ENCODE measurements around the gene AMOT. TPM values are rescaled to one million over a fixed set of nuclear protein-coding genes. Genes with fewer than 3 reads are reported as not detected.

Gene AMOT
- total and polyA plus RNA-seq, 10 of the 15 experiments (the other 5 are each of a cell fraction or from before 2014, with no cell fraction given): 0.92 to 14.5 (median 2.9) TPM

DNA sequence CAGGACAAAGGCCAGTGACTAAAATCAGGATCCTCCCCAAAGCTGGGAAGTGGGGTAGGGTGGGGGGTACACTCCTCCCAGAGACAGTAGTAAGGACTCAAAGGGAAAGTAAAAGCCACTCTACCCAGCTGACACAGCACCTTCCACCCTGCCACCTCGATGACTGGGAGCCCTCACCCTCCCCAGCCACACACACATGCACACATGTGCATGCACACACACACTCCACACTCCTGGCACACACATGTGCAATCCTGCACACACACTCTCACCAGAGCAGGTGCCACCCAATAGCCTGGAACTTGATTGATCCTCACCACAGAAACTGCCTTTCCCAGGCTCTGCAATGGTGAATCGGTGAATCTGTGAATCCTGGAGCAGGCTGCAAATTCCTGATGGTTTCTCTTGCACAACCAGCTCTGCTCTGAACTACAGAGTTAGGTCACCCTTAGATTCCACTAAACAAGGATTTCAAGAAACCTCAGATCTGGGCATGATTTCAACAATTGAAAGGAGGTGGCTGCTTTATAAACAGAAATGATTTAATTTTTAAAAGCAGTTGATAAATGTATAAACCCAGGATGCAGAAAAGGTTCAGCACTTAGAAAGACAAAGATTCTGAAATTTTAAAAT lies 21.5 kb downstream of the AMOT start:
- POLR2A ChIA-PET: interaction anchor here (1.4 kb wide), 1 partner anchor 13 kb away, joined by 4 read pairs; no protein-coding TSS in a partner anchor
- intact Hi-C loops (cut with micrococcal nuclease; ENCODE audit: unreplicated experiment) (no loop called here), in situ Hi-C loops (cut with MboI) (no loop called here)
- no TSS peak for BruUV-seq (replicated peaks)
- Histone ChIP-seq H3K4me1 (ENCODE audit: control insufficient read depth, insufficient read depth, low read length) (no peaks in the 10 kb centered on the region), H3K4me2 (ENCODE audit: control insufficient read depth, insufficient read depth) (no peak overlapping the region), H3K27ac (ENCODE audit: control insufficient read depth, insufficient read depth) (no peak overlapping the region), H4K20me1 (ENCODE audit: control insufficient read depth, insufficient read depth) (no peaks in the 10 kb centered on the region), H3K4me3 (no peak overlapping the region), H3K36me3 (ENCODE audit: control insufficient read depth in 2 of 2, insufficient read depth in 2 of 2, low read length in 1 of 2) (no peaks in the 10 kb centered on the region), H3K9me3 (replicated peaks; ENCODE audit: control insufficient read depth, insufficient read depth, low read length) (no peaks in the 10 kb centered on the region; the same call in 2 of the 3 replicates), H2AFZ (ENCODE audit: control insufficient read depth, low read depth, low read length) (no peak overlapping the region), H3K27me3 (replicated peaks in 1 of 2; ENCODE audit: control insufficient read depth in 2 of 2, insufficient read depth in 2 of 2, low read length in 1 of 2) (no peaks in the 10 kb centered on the region), H3K79me2 (ENCODE audit: control insufficient read depth, insufficient read depth, low read length) (no peaks in the 10 kb centered on the region), H3K9ac (ENCODE audit: control insufficient read depth, insufficient read depth, low read length) (no peak overlapping the region)
- CTCF ChIA-PET: no interaction called here
- SMC1A ChIA-PET (ENCODE audit: uncharacterized antibody, unreplicated experiment): no interaction called here
- WGBS (ENCODE audit: insufficient coverage, insufficient replicate concordance, low lambda C conversion rate, missing lambda C conversion rate): 0% methylated on average over 2 of the region's 2 CpGs
- RAD21 ChIA-PET (ENCODE audit: unreplicated experiment): no interaction called here
- DNase-seq (ENCODE audit: low read depth, low spot score) (no peak), FAIRE-seq (no peak), ATAC-seq (no peak; the same call in 2 of the 3 replicates)
- TF ChIP-seq, protein P1, sequence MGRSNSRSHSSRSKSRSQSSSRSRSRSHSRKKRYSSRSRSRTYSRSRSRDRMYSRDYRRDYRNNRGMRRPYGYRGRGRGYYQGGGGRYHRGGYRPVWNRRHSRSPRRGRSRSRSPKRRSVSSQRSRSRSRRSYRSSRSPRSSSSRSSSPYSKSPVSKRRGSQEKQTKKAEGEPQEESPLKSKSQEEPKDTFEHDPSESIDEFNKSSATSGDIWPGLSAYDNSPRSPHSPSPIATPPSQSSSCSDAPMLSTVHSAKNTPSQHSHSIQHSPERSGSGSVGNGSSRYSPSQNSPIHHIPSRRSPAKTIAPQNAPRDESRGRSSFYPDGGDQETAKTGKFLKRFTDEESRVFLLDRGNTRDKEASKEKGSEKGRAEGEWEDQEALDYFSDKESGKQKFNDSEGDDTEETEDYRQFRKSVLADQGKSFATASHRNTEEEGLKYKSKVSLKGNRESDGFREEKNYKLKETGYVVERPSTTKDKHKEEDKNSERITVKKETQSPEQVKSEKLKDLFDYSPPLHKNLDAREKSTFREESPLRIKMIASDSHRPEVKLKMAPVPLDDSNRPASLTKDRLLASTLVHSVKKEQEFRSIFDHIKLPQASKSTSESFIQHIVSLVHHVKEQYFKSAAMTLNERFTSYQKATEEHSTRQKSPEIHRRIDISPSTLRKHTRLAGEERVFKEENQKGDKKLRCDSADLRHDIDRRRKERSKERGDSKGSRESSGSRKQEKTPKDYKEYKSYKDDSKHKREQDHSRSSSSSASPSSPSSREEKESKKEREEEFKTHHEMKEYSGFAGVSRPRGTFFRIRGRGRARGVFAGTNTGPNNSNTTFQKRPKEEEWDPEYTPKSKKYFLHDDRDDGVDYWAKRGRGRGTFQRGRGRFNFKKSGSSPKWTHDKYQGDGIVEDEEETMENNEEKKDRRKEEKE (IDR thresholded peaks at IDR 0.05): no peak
- TF ChIP-seq PAX5 (IDR thresholded peaks at IDR 0.05; ENCODE audit: borderline replicate concordance, low read depth, low read length) (no peak), IKZF2 (IDR thresholded peaks at IDR 0.05) (no peak), SP1 (IDR thresholded peaks at IDR 0.05; ENCODE audit: low read depth, low read length) (no peak), SMAD5 (IDR thresholded peaks at IDR 0.05; ENCODE audit: low read depth) (no peak), ZBED1 (IDR thresholded peaks at IDR 0.05; ENCODE audit: borderline replicate concordance) (no peak), CREB1 (IDR thresholded peaks at IDR 0.05; ENCODE audit: low read depth) (no peak)
- TF ChIP-seq, protein P2, sequence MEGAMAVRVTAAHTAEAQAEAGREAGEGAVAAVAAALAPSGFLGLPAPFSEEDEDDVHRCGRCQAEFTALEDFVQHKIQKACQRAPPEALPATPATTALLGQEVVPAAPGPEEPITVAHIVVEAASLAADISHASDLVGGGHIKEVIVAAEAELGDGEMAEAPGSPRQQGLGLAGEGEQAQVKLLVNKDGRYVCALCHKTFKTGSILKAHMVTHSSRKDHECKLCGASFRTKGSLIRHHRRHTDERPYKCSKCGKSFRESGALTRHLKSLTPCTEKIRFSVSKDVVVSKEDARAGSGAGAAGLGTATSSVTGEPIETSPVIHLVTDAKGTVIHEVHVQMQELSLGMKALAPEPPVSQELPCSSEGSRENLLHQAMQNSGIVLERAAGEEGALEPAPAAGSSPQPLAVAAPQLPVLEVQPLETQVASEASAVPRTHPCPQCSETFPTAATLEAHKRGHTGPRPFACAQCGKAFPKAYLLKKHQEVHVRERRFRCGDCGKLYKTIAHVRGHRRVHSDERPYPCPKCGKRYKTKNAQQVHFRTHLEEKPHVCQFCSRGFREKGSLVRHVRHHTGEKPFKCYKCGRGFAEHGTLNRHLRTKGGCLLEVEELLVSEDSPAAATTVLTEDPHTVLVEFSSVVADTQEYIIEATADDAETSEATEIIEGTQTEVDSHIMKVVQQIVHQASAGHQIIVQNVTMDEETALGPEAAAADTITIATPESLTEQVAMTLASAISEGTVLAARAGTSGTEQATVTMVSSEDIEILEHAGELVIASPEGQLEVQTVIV (IDR thresholded peaks at IDR 0.05; ENCODE audit: borderline replicate concordance, partially characterized antibody): no peak
- TF ChIP-seq, protein P3, sequence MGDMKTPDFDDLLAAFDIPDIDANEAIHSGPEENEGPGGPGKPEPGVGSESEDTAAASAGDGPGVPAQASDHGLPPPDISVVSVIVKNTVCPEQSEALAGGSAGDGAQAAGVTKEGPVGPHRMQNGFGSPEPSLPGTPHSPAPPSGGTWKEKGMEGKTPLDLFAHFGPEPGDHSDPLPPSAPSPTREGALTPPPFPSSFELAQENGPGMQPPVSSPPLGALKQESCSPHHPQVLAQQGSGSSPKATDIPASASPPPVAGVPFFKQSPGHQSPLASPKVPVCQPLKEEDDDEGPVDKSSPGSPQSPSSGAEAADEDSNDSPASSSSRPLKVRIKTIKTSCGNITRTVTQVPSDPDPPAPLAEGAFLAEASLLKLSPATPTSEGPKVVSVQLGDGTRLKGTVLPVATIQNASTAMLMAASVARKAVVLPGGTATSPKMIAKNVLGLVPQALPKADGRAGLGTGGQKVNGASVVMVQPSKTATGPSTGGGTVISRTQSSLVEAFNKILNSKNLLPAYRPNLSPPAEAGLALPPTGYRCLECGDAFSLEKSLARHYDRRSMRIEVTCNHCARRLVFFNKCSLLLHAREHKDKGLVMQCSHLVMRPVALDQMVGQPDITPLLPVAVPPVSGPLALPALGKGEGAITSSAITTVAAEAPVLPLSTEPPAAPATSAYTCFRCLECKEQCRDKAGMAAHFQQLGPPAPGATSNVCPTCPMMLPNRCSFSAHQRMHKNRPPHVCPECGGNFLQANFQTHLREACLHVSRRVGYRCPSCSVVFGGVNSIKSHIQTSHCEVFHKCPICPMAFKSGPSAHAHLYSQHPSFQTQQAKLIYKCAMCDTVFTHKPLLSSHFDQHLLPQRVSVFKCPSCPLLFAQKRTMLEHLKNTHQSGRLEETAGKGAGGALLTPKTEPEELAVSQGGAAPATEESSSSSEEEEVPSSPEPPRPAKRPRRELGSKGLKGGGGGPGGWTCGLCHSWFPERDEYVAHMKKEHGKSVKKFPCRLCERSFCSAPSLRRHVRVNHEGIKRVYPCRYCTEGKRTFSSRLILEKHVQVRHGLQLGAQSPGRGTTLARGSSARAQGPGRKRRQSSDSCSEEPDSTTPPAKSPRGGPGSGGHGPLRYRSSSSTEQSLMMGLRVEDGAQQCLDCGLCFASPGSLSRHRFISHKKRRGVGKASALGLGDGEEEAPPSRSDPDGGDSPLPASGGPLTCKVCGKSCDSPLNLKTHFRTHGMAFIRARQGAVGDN (IDR thresholded peaks at IDR 0.05): no peak
- TF ChIP-seq, protein P4, sequence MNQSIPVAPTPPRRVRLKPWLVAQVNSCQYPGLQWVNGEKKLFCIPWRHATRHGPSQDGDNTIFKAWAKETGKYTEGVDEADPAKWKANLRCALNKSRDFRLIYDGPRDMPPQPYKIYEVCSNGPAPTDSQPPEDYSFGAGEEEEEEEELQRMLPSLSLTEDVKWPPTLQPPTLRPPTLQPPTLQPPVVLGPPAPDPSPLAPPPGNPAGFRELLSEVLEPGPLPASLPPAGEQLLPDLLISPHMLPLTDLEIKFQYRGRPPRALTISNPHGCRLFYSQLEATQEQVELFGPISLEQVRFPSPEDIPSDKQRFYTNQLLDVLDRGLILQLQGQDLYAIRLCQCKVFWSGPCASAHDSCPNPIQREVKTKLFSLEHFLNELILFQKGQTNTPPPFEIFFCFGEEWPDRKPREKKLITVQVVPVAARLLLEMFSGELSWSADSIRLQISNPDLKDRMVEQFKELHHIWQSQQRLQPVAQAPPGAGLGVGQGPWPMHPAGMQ (IDR thresholded peaks at IDR 0.05; ENCODE audit: borderline replicate concordance): no peak
- TF ChIP-seq, protein P5, sequence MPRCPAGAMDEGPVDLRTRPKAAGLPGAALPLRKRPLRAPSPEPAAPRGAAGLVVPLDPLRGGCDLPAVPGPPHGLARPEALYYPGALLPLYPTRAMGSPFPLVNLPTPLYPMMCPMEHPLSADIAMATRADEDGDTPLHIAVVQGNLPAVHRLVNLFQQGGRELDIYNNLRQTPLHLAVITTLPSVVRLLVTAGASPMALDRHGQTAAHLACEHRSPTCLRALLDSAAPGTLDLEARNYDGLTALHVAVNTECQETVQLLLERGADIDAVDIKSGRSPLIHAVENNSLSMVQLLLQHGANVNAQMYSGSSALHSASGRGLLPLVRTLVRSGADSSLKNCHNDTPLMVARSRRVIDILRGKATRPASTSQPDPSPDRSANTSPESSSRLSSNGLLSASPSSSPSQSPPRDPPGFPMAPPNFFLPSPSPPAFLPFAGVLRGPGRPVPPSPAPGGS (IDR thresholded peaks at IDR 0.05; ENCODE audit: borderline replicate concordance, insufficient read depth, low read depth, low read length, poor library complexity, severe bottlenecking): no peak
